Activated naive CD4-positive, alpha-beta T cell treated with anti-CD3 and anti-CD28 coated beads, Interleukin-2, amount 50 U/mL, for 72 hours (primary cell): ENCODE data around the gene CRTC1. TPM values are rescaled to one million over a fixed set of nuclear protein-coding genes. Genes with fewer than 3 reads are reported as not detected.

ENCODE experiments used
- ATAC-seq, 2 donors: fragments of 150-1000 bp; cut with Tn5 transposase; 2 replicates each; pipeline ENCODE4 v1.10.0; 2021; ENCODE audit warnings: mild to moderate bottlenecking in 2 of 2, moderate library complexity in 2 of 2
- DNase-seq, 2 donors: peaks; one replicate each; pipeline ENCODE4 v3.0.0; 2021 to 2022; ENCODE audit warnings: low spot score in 2 of 2
- H3K27ac Mint-ChIP-seq, 2 donors: one replicate each; pipeline ENCODE4 v1.8.0; 2022; ENCODE audit warnings: mild to moderate bottlenecking in 2 of 2, mixed read lengths in 2 of 2
- H3K36me3 Mint-ChIP-seq, 2 donors: one replicate each; pipeline ENCODE4 v1.8.0; 2022; ENCODE audit warnings: mixed read lengths in 2 of 2
- H3K9me3 Mint-ChIP-seq, 2 donors: one replicate each; pipeline ENCODE4 v1.8.0; 2022; ENCODE audit warnings: mixed read lengths in 2 of 2
- total RNA-seq, 2 donors: library from RNA; stranded (reverse); gene quantifications; one replicate each; pipeline ENCODE4 v1.2.3, GENCODE V29; 2022

The CRTC1 gene
- total RNA-seq: 1 to 10 TPM; 5.6 to 7.1 TPM

DNA sequence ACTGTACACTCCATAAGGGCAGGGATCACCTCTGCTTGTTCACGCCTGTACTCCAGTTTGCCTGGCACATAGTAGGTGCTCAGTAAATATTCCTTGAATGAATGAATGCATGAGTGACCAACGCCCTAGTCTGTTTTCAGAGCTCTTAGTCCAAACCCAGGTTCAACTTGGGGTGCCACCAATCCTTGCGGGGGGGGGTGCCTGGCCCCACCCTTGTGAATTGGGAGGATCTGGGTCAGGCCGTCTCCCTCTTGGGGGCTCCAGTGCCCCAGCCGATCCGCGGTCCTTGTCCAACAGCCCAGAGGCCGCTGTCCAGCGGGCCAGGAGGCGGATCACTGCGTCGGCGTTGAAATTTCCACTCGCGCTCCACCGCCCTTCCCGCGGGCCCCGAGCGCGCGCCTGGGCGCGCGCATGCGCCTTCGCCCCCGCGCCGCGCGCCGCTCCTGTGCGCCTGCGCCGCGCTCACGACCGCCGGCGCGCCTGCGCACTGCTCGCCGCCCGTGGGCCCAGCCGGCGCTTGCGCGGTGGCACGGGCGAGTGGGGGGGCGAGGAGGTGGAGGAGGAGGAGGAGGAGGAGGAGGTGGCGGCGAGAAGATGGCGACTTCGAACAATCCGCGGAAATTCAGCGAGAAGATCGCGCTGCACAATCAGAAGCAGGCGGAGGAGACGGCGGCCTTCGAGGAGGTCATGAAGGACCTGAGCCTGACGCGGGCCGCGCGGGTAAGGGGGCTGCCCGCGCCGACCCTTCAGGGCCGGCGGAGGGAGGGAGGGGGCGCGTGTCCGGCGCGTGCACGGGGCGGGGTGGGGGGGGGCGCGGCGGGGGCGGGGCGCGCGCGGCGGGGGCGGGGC, at the start of gene CRTC1:
TSS of gene CRTC1 (plus strand) at position 572 of the 849 bp plus-strand sequence. CDS start at position 595, 23 bp downstream.
- Mint-ChIP-seq H3K9me3 (no peaks in the 10 kb centered on the region), H3K27ac (peak within 1 kb of the TSS; percentile 92 to 95), H3K36me3 (no peaks in the 10 kb centered on the region)
- DNase-seq: peak; percentile 94 to 95
- peak; percentile 83 to 86 for ATAC-seq

DNA sequence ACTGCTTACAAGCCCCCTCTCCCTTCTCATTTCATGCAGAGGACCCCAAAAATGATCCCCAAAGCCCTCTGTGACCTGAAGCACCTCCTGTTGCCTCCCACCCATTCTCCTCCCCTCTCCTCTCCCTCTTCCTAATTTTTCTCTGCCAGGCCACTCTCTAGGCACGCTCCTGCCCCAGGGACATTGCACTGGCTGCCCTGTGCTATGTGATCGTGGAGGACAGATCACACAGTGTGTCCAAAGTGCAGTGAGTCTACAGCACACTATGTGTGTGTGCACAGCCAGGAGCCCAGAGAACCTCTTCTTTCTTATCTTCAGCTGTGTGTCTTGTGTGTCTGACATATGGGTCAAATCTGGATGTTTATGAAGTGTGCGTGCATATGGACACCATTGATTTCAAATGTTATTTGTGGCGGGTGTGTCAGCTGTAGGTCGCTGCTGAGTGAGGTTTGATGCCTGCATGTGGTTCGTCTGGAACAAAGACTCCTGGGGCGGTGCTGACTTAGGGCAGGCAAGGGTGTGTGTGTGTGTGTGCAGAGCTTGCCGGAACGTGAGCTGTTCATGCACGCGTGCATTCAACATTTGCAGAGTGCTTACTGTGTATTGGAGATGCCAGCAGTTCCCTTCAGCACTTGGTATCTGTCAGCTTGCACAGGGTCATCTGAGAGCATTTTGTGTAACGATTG, 48.7 kb upstream of the CRTC1 start:
- DNase-seq (no peak), ATAC-seq (no peak)

GRCh38 chr19:18635831-18636182, 47.7 kb upstream of the CRTC1 start:
- ATAC-seq (no peak), DNase-seq (no peak)
- H3K27ac Mint-ChIP-seq: peak overlapping the region in 1 of 2 donors; percentile 85
- no peaks in the 10 kb centered on the region for H3K9me3 Mint-ChIP-seq
- no peaks in the 10 kb centered on the region for H3K36me3 Mint-ChIP-seq

More for the DNA sequence above, 48.7 kb upstream of the CRTC1 start:
- Mint-ChIP-seq H3K9me3 (no peaks in the 10 kb centered on the region), H3K36me3 (no peaks in the 10 kb centered on the region), H3K27ac (no peak overlapping the region)

DNA sequence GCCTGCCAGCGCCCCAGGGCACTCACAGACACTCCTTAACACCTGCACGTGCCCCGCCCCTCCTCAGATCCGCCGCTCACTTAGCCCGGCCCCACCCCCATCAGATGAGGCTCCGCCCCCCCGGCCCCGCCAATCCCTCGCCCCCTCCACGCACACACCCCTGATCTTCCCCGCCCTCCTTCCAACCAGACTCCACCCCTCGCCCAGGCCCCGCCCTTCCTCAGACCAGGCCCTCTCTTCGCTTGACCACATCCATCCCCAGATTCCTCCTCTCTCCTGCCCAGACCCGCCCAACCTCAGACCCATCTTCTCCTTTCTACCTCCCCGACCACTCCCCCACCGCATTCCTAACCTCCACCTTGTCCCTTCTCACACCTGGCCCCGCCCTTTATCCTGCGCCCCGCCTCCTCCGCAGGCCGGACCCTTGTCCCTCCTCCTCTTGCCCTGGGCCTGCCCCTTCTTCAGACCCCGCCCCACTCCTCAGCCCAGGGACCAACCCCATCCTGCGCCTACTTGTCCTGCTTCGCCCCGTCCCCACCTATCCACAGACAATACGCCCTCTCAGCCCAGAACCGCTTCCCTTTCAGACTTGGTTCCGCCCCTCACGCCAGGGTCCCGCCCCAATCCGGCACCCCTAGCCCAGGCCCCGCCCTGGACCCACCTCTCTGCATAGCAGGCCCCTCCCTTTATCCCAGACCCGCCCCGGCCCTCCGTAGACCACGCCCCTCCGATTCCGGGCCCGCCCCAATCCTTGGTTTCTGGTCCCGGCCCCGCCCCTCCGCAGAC, 47.1 kb upstream of the CRTC1 start:
- H3K27ac Mint-ChIP-seq: peak overlapping the region; percentile 85 to 96
- H3K9me3 Mint-ChIP-seq: no peaks in the 10 kb centered on the region
- H3K36me3 Mint-ChIP-seq: no peaks in the 10 kb centered on the region
- ATAC-seq (peak; percentile 92), DNase-seq (peak; percentile 98 to 100)

- Mint-ChIP-seq H3K36me3 (no peaks in the 10 kb centered on the region), H3K27ac (peak within 1 kb of the TSS; percentile 85 to 96), H3K9me3 (no peaks in the 10 kb centered on the region)
- ATAC-seq: no peak
- peak in 1 of 2 donors; percentile 16 for DNase-seq
Observed at GRCh38 chr19:18636969-18637629, 46.4 kb upstream of the CRTC1 start, which contains the start of gene KLHL26. Gene KLHL26, plus strand, starts transcription at chr19:18637028. Its CDS starts 27 bp downstream, at chr19:18637055.

DNA sequence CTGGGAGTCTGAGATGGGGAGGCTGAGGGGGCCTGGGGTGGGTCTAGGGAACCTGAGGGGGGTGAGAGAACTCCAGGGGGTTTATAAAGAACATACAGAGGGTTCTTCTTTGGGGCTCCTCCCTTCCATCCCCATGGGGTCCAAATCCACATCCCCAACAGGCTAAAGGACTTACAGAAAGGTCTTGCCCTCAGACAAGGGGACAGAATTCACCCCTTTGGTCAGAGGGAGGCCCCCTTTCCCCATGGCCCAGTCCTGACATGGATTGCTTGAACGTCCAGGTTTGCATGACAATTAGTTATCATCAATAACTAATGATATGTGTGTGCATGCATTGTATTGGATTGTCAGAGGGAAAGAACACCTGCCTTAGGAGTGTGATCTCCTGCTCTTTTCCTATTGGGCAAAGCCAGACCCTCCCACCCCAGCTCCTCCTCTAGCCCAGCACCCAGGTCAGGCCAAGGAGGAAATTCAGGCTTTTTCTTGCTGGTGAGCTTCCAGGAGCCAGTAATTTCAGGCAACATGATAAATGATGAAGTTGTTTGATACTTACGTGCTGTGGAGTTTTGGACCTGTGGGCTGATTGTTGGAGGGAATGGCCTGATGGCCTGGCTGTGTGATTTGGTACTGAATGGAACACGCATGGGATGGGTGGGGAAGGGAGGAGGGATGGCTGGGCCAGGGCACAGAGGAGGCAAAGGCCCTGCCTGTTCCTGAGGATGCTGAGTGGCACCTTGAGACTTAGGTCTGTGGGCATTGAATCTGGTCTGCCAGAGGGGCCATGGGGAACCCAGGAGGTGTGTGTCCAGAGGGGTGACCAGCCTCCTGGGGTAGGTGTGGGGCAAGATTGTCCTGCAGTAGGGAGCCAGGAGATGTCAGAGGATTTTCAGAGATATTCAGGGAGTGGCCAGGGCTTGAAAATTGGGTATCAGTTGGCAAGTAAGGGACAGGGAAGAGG, 45.5 kb upstream of the CRTC1 start:
- DNase-seq: no peak
- Mint-ChIP-seq H3K9me3 (no peaks in the 10 kb centered on the region), H3K27ac (peak overlapping the region; percentile 85 to 92), H3K36me3 (no peaks in the 10 kb centered on the region)
- ATAC-seq: no peak

DNA sequence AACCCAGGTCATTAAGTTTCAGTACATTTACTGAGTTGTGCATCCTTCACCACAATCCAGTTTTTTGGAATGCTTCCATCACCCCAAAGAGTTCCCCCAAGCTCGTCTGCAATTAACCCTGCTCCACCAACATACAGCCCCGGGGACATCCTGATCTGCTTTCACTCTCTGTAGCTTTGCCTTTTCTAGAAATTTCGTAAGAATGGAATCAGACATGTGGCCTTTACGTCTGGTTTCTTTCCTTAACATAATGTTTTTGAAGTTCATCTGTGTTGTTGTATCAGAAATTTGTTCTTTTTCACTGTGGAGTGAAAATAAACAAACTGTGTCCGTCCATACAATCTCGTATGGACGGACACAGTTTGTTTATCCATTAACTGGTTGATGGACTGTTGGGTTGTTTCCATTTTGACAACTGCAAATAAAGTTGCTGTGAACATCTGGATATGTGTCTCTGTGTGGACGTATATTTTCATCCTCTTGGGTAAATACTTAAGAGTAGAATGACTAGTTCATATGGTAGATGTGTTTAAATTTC, 43.7 kb upstream of the CRTC1 start:
- H3K9me3 Mint-ChIP-seq: no peaks in the 10 kb centered on the region
- H3K27ac Mint-ChIP-seq: no peak overlapping the region
- H3K36me3 Mint-ChIP-seq: no peaks in the 10 kb centered on the region
- DNase-seq (no peak), ATAC-seq (no peak)

DNA sequence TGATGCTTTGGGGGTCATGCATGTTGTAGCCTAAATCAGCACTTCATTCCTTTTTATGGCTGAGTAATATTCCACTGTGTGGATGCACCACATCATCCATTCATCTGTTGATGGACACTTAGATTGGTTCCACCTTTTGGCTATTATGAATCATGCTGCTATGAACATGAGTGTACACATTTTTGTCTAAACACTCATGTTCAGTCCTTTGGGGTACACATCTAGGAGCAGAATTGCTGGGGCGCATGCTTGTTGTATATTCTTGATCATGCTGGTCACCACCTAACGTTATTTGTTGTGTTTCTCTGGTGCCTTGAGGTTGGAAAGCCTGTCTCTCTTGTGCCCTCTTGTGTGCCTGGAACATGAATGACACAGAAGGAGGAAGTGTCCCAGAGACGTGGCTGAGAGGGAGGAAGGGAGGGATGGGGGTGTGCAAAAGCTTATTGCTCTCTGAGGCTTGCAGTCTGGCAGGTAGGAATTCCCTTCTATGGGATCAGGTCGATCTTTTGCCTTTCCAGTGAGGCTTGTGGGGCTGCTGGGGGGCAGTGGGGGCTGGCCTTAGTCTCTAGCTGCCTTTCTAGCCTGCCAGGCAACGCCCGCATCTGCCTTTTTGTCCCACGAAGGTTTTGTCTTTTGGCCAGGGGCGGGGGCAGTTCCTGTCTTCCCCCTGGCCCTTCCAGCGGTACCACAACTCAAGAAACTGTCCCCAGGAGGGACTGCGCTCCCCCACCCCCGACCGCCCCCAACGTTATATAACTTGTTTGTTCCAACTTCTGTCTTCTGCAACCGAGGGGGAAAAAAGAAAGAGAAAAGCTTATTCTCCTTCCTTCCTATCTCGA, 39.1 kb upstream of the CRTC1 start:
- no peaks in the 10 kb centered on the region for H3K36me3 Mint-ChIP-seq
- DNase-seq (no peak), ATAC-seq (peak in 1 of 2 donors; percentile 64)
- H3K27ac Mint-ChIP-seq: no peak overlapping the region
- no peaks in the 10 kb centered on the region for H3K9me3 Mint-ChIP-seq

DNA sequence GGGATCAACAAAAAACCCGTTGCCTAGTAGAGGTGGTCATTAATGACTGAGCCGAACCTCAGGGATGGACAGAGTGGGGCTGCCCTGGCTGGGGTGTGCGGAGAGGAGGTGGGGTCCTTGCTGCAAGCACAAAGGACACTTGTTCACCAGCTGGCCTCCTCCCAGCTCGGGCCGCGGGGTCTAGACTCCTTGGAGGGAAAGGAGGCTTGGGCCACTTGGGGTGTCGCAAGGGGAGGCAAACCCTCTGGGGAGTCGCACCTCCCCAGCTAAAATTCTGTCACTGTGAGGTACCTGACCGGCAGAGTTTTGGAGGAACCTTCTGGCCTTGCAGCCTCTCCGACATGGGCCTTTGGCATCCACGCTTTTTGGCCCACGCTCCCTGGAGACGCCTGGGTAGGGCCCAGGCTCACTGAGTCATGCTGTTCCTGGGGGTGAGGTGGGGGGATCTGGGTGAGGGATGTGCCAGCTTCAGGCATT, 38.4 kb upstream of the CRTC1 start:
- Mint-ChIP-seq H3K36me3 (no peaks in the 10 kb centered on the region), H3K27ac (no peak overlapping the region), H3K9me3 (no peaks in the 10 kb centered on the region)
- ATAC-seq: no peak
- DNase-seq: no peak

GRCh38 chr19:18646535-18647370, 36.7 kb upstream of the CRTC1 start:
- ATAC-seq: no peak
- no peaks in the 10 kb centered on the region for H3K9me3 Mint-ChIP-seq

GRCh38 chr19:18647371-18647767, 36.1 kb upstream of the CRTC1 start:
- H3K9me3 Mint-ChIP-seq: no peaks in the 10 kb centered on the region
- H3K27ac Mint-ChIP-seq: peak overlapping the region in 1 of 2 donors; percentile 19
- DNase-seq (no peak), ATAC-seq (no peak)
- no peaks in the 10 kb centered on the region for H3K36me3 Mint-ChIP-seq

More at GRCh38 chr19:18646535-18647370, 36.7 kb upstream of the CRTC1 start:
- Mint-ChIP-seq H3K36me3 (no peaks in the 10 kb centered on the region), H3K27ac (no peak overlapping the region)
- no peak for DNase-seq

DNA sequence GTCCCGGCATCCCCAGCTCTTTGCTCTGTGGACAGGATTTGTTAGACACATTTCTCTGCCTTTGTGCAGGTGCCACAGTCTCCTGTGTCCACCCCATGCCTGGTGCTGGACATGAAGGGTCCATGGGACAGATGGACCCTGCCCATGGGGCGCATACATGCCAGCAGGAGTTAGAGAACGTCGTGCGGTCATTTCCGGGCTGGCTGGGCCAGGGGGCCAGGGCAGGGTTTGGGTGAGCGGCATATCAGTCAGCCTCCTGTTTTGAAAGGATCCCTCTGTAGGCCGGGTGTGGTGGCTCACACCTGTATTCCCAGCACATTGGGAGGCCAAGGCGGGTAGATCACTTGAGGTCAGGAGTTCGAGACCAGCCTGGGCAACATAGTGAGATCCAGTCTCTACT, 35.7 kb upstream of the CRTC1 start:
- no peaks in the 10 kb centered on the region for H3K9me3 Mint-ChIP-seq
- H3K27ac Mint-ChIP-seq: no peak overlapping the region
- H3K36me3 Mint-ChIP-seq: no peaks in the 10 kb centered on the region
- DNase-seq: no peak
- ATAC-seq: no peak

DNA sequence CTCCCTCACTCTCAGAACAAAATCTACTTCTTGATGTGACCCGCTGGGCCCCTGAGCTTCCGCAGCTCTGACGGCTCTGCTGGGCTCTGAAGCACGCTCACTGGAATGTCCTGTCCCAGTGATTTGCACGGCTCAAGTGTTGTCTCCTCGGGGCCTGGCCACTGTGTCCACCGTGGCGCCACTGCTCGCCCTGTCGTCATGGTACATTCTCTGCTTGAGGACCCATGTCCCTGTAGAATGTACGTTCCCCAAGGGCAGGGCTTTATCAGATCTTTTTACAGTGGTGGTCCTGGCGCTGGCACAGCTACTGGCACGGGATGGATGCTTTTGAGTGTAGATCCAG, 34.5 kb upstream of the CRTC1 start:
- Mint-ChIP-seq H3K27ac (no peak overlapping the region), H3K36me3 (no peaks in the 10 kb centered on the region), H3K9me3 (no peaks in the 10 kb centered on the region)
- DNase-seq (no peak), ATAC-seq (no peak)
